ENCODE results near the gene DAPK2.

The DAPK2 gene

GRCh38 chr15:63895194-63895593 is 151.1 kb downstream of the DAPK2 start:
- Histone ChIP-seq H3K4me3 (replicated peaks; ENCODE audit: insufficient read depth, low read length) (no peak overlapping the region), H3K27ac (replicated peaks) (no peak overlapping the region), H3K27me3 (ENCODE audit: insufficient read depth, poor library complexity, severe bottlenecking) (no peaks in the 10 kb centered on the region)
- TF ChIP-seq POLR2AphosphoS5 (IDR thresholded peaks at IDR 0.05; ENCODE audit: low read depth) (no peak), CTCF (IDR thresholded peaks at IDR 0.05; ENCODE audit: insufficient read depth, low read length) (no peak), GABPA (IDR thresholded peaks at IDR 0.05; ENCODE audit: low read depth) (no peak), SPI1 (IDR thresholded peaks at IDR 0.05; ENCODE audit: borderline replicate concordance, low read depth) (no peak)
- TF ChIP-seq, protein P1, sequence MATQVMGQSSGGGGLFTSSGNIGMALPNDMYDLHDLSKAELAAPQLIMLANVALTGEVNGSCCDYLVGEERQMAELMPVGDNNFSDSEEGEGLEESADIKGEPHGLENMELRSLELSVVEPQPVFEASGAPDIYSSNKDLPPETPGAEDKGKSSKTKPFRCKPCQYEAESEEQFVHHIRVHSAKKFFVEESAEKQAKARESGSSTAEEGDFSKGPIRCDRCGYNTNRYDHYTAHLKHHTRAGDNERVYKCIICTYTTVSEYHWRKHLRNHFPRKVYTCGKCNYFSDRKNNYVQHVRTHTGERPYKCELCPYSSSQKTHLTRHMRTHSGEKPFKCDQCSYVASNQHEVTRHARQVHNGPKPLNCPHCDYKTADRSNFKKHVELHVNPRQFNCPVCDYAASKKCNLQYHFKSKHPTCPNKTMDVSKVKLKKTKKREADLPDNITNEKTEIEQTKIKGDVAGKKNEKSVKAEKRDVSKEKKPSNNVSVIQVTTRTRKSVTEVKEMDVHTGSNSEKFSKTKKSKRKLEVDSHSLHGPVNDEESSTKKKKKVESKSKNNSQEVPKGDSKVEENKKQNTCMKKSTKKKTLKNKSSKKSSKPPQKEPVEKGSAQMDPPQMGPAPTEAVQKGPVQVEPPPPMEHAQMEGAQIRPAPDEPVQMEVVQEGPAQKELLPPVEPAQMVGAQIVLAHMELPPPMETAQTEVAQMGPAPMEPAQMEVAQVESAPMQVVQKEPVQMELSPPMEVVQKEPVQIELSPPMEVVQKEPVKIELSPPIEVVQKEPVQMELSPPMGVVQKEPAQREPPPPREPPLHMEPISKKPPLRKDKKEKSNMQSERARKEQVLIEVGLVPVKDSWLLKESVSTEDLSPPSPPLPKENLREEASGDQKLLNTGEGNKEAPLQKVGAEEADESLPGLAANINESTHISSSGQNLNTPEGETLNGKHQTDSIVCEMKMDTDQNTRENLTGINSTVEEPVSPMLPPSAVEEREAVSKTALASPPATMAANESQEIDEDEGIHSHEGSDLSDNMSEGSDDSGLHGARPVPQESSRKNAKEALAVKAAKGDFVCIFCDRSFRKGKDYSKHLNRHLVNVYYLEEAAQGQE (IDR thresholded peaks at IDR 0.05; ENCODE audit: insufficient replicate concordance, low read depth), result no peak
- DNase-seq (ENCODE audit: low read depth in 1 of 2, low spot score in 1 of 2), result no peak

GRCh38 chr15:63894662-63894949 is 151.7 kb downstream of the DAPK2 start:
- Histone ChIP-seq H3K27ac (replicated peaks) (no peak overlapping the region), H3K4me3 (replicated peaks; ENCODE audit: insufficient read depth, low read length) (no peak overlapping the region), H3K27me3 (ENCODE audit: insufficient read depth, poor library complexity, severe bottlenecking) (no peaks in the 10 kb centered on the region)
- TF ChIP-seq GABPA (IDR thresholded peaks at IDR 0.05; ENCODE audit: low read depth), result no peak
- TF ChIP-seq SPI1 (IDR thresholded peaks at IDR 0.05; ENCODE audit: borderline replicate concordance, low read depth), result no peak
- TF ChIP-seq CTCF (IDR thresholded peaks at IDR 0.05; ENCODE audit: insufficient read depth, low read length), result no peak
- TF ChIP-seq, protein P1 (IDR thresholded peaks at IDR 0.05; ENCODE audit: insufficient replicate concordance, low read depth), result no peak
- TF ChIP-seq POLR2AphosphoS5 (IDR thresholded peaks at IDR 0.05; ENCODE audit: low read depth), result no peak
- DNase-seq (ENCODE audit: low read depth in 1 of 2, low spot score in 1 of 2), result no peak

DNA sequence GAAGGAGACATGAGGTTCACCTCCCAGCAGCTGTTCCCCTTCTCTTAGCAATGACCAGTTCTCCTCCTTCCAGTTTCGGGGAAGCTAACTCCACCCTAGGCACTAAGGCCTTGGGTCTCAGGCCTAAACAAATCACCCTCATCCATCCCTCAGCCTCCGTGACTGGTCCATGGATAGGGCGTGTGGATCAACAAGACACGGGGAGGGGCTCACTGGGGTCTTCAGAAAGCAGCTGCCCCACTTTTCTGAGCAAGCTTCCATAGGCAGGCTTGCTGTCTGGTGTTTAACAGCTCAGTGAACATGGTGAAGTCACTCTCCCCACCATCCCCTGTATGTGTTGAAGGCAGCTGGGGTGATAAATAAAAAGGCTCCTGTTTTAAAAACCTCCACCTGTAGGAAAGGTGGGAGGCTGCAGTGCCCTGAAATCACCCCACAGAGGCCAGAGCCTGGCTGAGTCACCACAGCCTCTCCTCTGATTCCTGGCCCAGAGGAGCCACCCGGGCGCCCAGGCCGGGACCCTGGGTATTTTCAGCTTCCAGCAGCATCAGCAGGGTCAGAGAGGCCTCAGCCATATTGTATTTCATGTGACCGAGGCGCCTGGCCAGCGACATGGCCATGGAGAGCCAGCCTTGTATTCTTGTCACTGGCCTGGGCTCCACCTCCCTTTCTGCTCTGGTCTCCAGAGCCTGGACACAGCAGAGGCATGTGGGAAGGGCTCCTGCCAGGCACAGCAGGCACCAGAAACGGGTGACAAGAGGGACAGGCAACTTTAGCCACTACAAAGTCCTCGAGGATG is 152.2 kb downstream of the DAPK2 start:
- Histone ChIP-seq H3K4me3 (replicated peaks; ENCODE audit: insufficient read depth, low read length) (no peak overlapping the region), H3K27ac (replicated peaks) (peak overlapping the region; percentile 75), H3K27me3 (ENCODE audit: insufficient read depth, poor library complexity, severe bottlenecking) (no peaks in the 10 kb centered on the region)

More for the DNA sequence above, 152.2 kb downstream of the DAPK2 start:
- DNase-seq (ENCODE audit: low read depth in 1 of 2, low spot score in 1 of 2), result no peak
- TF ChIP-seq GABPA (IDR thresholded peaks at IDR 0.05; ENCODE audit: low read depth) (no peak), CTCF (IDR thresholded peaks at IDR 0.05; ENCODE audit: insufficient read depth, low read length) (no peak)
- TF ChIP-seq, protein P1 (IDR thresholded peaks at IDR 0.05; ENCODE audit: insufficient replicate concordance, low read depth), result no peak

All from HL-60 (cell line).